Gastroesophageal sphincter (tissue), 3 donors: ENCODE measurements around the gene PTPRG.

Experiments used
- CTCF ChIP-seq, 4 experiments: fragments of 200-600 bp in 2 of 4; fragments of 450-650 bp in 2 of 4; sonication (generic) in 1 of 4; IDR thresholded peaks; one replicate each; pipeline ENCODE4 v1.5.1; 2017 to 2019; ENCODE audit warnings: antibody characterized with exemption in 4 of 4, mild to moderate bottlenecking in 2 of 4, moderate library complexity in 2 of 4
- EP300 ChIP-seq: sonication (generic); formaldehyde crosslinking; IDR thresholded peaks from one replicate; pipeline ENCODE4 v1.6.1; 2017; ENCODE audit warnings: antibody characterized with exemption, mild to moderate bottlenecking
- POLR2A ChIP-seq, 2 donors: fragments of 450-650 bp; IDR thresholded peaks; one replicate each; pipeline ENCODE4 v1.6.1; 2017; ENCODE audit warnings: antibody characterized with exemption in 2 of 2, mild to moderate bottlenecking in 2 of 2, moderate library complexity in 1 of 2
- POLR2AphosphoS5 ChIP-seq: sonication (generic); formaldehyde crosslinking; IDR thresholded peaks from one replicate; pipeline ENCODE4 v1.6.1; 2017; ENCODE audit warnings: antibody characterized with exemption

GRCh38 chr3:62209101-62209500 lies 647.7 kb downstream of the PTPRG start:
- TF ChIP-seq CTCF (IDR thresholded peaks at IDR 0.05) (no peak), POLR2A (IDR thresholded peaks at IDR 0.05) (no peak), POLR2AphosphoS5 (no peak), EP300 (no peak)
